ENCODE measurements around the gene GPI. TPM values are rescaled to one million over a fixed set of nuclear protein-coding genes. Genes with fewer than 3 reads are reported as not detected.
"Not testable (repeated sequence)": the region's sequence is repeated elsewhere in the genome, so short reads cannot be mapped to it uniquely, and the experiment has no call there.

GPI gene
- 100 to 1,000 TPM in 3 of 4 donors, 10 to 100 TPM in 1; 94.9 to 184 (median 167) TPM for polyA plus RNA-seq (ENCODE audit: insufficient read length in 4 of 4)

- peak in 1 of 4 donors; percentile 24 for DNase-seq (ENCODE audit: low read depth in 4 of 4, low spot score in 3 of 4)
These were observed at the start of gene GPI for GRCh38 chr19:34364830-34365462. Gene GPI (plus strand): TSS chr19:34365196. CDS start chr19:34365267, 71 bp downstream.

GRCh38 chr19:34316247-34316646 lies 48.7 kb upstream of the GPI start:
- no peak for DNase-seq (ENCODE audit: low read depth in 4 of 4, low spot score in 3 of 4)

GRCh38 chr19:34316741-34317301 lies 48.2 kb upstream of the GPI start:
- no peak for DNase-seq (ENCODE audit: low read depth in 4 of 4, low spot score in 3 of 4)

DNA sequence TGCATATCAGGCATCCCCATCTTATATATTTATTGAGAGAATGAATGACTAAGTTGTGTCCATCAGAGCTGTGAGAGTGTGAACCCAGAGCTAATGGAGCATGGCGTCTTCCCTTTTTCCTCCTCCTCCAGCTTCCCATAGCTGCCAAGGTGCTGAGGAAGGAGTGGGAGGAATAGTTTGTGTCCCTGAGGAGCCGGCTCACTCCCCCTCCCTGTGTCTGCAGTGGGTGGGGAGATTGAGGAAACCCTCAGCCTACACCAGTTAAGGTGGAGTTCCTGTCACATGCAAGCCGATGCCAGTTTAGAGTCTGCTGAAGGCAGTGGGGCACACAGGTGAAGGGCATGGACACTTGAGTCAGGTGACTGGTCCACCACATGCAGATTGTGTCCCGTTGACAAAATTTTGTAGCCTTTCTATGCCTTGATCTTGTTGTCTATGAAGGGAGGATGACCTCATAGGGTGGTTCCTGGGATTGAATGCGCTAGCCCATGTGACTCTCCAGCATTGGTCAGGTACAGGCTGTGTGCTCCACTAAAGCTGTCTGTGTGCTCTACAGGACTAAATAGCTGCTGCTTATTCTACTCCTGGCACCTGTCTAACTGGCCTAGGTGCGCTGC lies 47.6 kb upstream of the GPI start:
- DNase-seq (ENCODE audit: low read depth in 4 of 4, low spot score in 3 of 4) = peak in 1 of 4 donors; percentile 12

- no peak for DNase-seq (ENCODE audit: low read depth in 4 of 4, low spot score in 3 of 4)
These were observed 45.8 kb upstream of the GPI start for GRCh38 chr19:34319230-34319585.

DNA sequence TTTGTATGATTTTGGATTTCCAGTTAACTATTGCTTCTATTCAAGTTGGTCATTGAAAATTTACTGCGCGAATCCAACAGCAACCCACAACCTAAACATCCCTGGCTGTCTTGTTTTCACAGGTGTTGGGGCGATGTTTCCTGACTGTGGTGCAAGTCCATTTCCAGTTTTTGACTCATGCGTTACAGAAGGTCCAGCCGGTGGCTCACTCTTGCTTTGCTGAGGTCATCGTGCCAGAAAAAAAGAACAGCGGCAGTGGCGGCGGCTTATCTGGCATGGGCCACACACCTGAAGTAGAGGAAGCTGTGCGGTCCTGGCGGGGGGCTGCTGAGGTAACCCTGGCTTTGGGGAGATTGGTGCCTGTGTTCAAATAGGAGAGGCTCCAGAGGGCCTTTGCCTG lies 45.2 kb upstream of the GPI start:
- DNase-seq (ENCODE audit: low read depth in 4 of 4, low spot score in 3 of 4) = no peak

GRCh38 chr19:34320277-34320676 lies 44.7 kb upstream of the GPI start:
- DNase-seq (ENCODE audit: low read depth in 4 of 4, low spot score in 3 of 4) = no peak

- no peak for DNase-seq (ENCODE audit: low read depth in 4 of 4, low spot score in 3 of 4)
These were observed 43.3 kb upstream of the GPI start for GRCh38 chr19:34321735-34322134.

DNA sequence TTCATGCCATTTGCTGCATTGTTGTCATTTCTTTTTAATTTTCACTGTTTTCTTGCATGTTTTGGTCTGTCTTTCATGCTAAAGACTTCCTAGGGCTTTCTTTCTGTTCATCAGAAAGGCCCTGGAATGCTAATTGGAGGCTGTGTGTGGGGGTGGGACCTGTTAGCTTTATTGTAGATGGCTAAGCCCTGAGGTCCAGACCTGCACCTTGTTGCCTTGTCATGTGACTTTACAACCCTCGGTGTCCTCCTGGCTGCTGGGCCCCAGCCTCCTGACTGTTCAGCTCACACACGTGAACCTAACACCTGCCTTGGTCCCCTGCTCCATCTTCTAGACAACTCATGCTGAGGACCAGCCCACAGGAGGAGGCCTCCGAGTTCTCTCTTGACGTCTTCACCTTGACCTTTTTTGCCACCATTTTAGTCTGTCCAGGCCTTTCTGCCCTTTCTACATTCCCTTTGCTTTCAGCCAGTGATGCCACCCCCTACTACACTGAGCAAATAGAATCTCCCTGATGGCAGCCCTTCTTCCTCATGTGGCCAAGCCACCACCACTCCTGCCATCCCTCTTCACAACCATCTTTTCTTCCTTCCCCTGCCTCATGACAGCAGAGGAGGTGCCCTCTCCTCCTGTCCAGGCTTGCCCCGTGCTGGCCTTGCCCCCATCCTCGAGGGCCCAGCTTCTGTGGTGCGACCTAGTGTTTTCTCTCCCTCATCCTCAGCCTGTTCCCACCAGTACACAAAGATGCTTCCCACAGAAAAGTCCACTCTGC lies 41.4 kb upstream of the GPI start:
- no peak for DNase-seq (ENCODE audit: low read depth in 4 of 4, low spot score in 3 of 4)

DNA sequence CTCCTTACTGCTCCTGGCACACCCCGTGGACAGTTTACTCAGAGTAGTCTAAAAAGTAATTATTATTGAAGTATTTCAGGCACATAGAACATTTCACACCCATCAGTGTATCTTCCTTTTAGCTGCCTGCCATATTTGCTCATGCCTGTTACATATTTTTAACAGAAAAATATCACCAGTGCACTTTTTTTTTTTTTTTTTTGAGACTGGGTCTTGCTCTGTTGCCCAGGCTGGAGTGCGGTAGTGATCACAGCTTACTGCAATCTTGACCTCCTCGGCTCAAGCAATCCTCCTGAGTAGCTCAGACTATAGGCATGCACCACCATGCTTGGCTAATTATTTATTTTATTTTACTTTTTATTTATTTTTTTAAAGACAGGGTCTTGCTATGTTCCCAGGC lies 40.7 kb upstream of the GPI start:
- no peak for DNase-seq (ENCODE audit: low read depth in 4 of 4, low spot score in 3 of 4)

DNA sequence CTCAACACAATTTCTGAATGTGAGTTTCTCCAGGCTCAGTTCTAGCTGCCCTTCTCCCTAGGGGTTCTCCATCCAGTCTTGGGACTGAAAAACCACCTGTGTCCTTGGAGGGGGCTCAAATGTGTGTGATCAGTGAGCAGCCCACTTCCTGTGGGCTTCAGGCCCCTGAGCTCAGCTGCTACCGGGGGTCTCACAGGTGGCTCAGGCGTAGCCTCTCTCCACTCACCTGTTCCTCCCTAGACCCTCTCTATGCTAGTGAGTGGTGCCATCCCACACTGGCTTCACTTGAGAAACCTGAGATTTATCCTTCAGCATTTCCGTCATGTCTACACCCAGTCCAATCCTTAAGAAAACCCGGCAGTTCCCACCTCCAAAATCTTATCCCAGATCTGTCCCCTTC lies 39.8 kb upstream of the GPI start:
- DNase-seq (ENCODE audit: low read depth in 4 of 4, low spot score in 3 of 4) = no peak

GRCh38 chr19:34325981-34326787 lies 38.8 kb upstream of the GPI start:
- no peak for DNase-seq (ENCODE audit: low read depth in 4 of 4, low spot score in 3 of 4)

DNA sequence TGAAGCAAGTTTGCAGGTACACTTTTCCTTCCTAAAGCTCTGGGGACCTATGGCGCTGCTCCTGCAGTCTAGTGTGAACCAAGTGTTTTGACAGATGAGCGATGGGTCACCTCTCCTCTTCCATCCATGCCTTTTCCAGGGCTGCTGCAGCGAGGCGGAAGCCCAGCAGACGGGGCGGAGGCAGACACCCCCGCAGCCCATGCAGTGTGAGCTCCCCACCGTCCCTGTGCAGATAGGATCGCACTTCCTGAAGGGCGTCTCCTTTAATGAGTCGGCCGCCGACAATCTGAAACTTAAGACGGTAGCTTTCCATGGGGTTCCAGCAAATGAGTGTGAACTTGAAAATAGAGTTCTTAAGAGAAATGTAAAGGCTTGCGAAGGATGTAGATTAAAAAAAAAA lies 37.1 kb upstream of the GPI start:
- DNase-seq (ENCODE audit: low read depth in 4 of 4, low spot score in 3 of 4) = peak in 1 of 4 donors; percentile 41

DNA sequence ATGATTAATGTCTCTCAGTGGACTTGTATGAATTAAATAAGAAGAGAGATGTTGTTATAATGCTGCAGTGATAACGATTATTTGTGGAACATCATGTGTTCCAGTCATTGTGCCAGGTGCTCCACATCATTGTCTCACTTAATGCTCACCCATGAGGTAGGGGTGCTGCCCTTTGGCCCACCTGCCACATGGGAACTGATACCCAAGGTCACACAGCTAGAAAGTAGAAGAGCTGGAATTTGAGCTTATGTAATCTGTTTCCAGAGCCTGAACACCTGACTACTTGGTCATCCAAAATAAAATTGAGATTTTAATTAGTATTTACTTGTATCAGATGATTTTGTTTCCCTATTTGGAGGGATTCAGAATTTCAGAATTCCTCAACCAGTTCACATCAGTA lies 36.0 kb upstream of the GPI start:
- no peak for DNase-seq (ENCODE audit: low read depth in 4 of 4, low spot score in 3 of 4)

- no peak for DNase-seq (ENCODE audit: low read depth in 4 of 4, low spot score in 3 of 4)
These were observed 34.9 kb upstream of the GPI start for GRCh38 chr19:34330116-34330515.

- DNase-seq (ENCODE audit: low read depth in 4 of 4, low spot score in 3 of 4) = not testable (repeated sequence)
These were observed 34.4 kb upstream of the GPI start for GRCh38 chr19:34330596-34330995.

- not testable (repeated sequence) for DNase-seq (ENCODE audit: low read depth in 4 of 4, low spot score in 3 of 4)
These were observed 33.4 kb upstream of the GPI start for GRCh38 chr19:34331596-34331995.

DNA sequence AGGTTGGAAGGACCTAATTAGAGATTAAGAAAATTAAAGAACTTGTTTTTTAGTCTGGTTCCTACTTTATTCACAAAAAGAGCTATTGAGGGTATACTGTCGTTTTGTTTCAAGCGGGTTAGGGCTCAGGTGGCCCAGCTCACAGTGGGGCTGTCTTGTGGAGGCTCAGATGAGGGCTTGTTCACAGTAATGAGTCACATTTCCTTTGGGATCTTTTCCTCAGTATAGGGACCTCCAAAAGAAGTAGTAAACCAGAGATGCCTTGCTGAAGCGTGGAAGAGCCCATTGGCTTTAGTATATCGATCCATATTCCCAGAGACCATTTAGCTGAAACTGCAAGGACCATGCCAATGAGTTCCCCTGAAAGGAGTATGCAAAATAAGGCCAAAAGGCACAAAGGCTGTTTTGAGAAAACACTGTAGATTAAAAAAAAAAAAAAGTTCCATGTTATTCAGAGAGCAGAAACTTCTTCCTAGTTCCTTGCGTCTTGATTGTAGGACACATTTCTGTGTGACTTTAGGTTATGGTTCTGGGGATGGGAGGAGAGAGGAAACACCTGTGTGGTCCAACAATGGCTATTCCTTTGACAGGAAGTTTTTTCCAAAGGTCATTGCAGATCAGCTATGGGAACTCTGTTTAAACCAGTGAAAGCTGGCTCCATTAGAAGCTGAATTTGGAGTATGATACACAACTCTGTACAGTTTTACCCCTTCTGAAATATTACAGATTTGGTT lies 32.8 kb upstream of the GPI start:
- DNase-seq (ENCODE audit: low read depth in 4 of 4, low spot score in 3 of 4) = no peak

- no peak for DNase-seq (ENCODE audit: low read depth in 4 of 4, low spot score in 3 of 4)
These were observed 29.1 kb upstream of the GPI start for GRCh38 chr19:34335914-34336313.

DNA sequence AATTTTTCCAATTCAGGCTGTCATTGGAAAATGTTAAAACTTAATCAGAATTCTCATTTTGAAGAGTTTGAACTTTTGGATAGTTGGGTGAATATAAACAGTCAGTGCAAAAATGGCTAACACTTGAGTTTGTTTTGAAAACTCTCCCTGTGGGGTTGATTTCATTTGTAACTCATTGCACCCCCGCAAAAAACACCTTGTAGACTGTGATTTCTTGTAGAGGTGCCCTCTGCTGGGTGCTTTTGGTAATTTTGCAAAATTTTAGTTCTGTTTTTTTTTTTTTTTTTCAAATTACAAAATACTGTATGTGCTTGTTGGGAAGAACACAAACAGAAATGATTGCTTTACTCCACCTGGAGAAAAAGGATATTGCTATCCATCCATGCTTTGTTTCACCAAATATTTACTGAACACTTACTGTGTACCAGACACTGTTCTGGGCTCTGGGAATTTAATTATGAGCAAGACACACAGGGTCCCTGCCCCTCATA lies 28.2 kb upstream of the GPI start:
- DNase-seq (ENCODE audit: low read depth in 4 of 4, low spot score in 3 of 4) = no peak

Measured in left renal pelvis (tissue), 4 donors.